ENCODE results near the gene B4GAT1.

DNA sequence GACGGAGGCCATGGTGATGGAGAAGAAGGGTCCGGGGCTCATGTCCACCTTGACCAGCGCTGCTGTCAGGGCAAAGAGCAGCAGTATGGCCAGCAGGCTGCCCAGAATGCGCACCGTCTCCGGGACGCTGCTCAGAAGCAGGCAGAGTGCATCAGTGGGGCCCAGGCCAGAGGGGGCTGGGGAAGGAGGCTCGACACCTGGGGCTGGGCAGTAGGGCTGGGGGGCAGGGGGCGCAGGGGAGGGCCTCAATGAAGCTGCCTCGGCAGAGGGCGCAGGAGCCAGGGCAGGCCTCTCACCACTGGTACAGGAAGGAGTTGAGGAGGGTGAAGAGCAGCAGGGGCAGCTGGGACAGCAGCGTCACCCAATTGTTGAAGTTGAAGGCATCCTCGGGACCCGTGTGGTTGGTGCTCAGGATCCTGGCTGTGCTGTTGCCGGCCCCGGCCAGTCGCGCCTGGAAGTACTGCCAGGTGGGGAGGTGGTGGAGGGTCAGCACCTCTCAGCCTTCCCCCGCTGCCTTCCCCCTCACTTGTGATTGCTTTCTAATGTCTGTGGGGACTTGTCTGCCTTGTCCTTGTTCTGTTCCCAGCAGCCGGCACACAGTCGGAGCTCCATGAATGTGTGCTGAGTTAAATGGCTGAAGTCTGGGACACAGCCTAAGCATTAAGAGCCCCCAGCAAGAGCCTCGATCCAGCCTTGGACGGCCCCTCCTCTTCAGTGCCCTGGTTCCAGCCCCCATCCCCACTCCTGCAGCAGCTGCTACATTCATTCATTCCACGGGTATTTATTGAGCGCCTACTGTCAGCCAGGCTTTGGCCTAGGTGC is 21.9 kb upstream of the B4GAT1 start:
- TF ChIP-seq, protein P1, sequence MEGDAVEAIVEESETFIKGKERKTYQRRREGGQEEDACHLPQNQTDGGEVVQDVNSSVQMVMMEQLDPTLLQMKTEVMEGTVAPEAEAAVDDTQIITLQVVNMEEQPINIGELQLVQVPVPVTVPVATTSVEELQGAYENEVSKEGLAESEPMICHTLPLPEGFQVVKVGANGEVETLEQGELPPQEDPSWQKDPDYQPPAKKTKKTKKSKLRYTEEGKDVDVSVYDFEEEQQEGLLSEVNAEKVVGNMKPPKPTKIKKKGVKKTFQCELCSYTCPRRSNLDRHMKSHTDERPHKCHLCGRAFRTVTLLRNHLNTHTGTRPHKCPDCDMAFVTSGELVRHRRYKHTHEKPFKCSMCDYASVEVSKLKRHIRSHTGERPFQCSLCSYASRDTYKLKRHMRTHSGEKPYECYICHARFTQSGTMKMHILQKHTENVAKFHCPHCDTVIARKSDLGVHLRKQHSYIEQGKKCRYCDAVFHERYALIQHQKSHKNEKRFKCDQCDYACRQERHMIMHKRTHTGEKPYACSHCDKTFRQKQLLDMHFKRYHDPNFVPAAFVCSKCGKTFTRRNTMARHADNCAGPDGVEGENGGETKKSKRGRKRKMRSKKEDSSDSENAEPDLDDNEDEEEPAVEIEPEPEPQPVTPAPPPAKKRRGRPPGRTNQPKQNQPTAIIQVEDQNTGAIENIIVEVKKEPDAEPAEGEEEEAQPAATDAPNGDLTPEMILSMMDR (conservative IDR thresholded peaks at IDR 0.05; ENCODE audit: low read depth, low read length), result no peak
- TF ChIP-seq EZH2 (IDR thresholded peaks at IDR 0.05; ENCODE audit: borderline replicate concordance, low read depth, low read length, poor library complexity, severe bottlenecking), result no peak

Measured in A673 (cell line).